ENCODE data around the gene FEN1. TPM values are rescaled to one million over a fixed set of nuclear protein-coding genes. Genes with fewer than 3 reads are reported as not detected.

FEN1 gene
- total and polyA plus RNA-seq, 2 donors (not counting 1 experiment from before 2014, with no cell fraction given), result 3.4 to 9.8 TPM

GRCh38 chr11:61744609-61745156 lies 48.0 kb upstream of the FEN1 start:
- H3K27ac Mint-ChIP-seq, result no peak overlapping the region
- H3K79me2 ChIP-seq (ENCODE audit: control insufficient read depth, insufficient read depth, low read length), result no peaks in the 10 kb centered on the region
- no peak overlapping the region for H3K27ac ChIP-seq (ENCODE audit: low read length in 2 of 2)
- H3K4me1 Mint-ChIP-seq, result no peaks in the 10 kb centered on the region
- H3K36me3 ChIP-seq (replicated peaks in 1 of 2; ENCODE audit: control extremely low read depth in 1 of 2, control insufficient read depth in 1 of 2, extremely low read depth in 1 of 2, insufficient read depth in 2 of 2, low read length in 1 of 2), result no peaks in the 10 kb centered on the region
- peaks cover 5% of the 10 kb centered on the region for H3K27me3 Mint-ChIP-seq
- peaks cover 0 to 12% (median 0%) of the 10 kb centered on the region in 4 experiments for H3K27me3 ChIP-seq (replicated peaks in 1 of 4; ENCODE audit: control extremely low read depth in 1 of 4, control insufficient read depth in 3 of 4, insufficient read depth in 4 of 4, low read length in 3 of 4)
- H3K9me3 Mint-ChIP-seq (ENCODE audit: insufficient read depth), result no peaks in the 10 kb centered on the region
- no peak for ATAC-seq (ENCODE audit: low read depth)
- H3K9me3 ChIP-seq (ENCODE audit: control extremely low read depth in 1 of 3, control insufficient read depth in 2 of 3, insufficient read depth in 1 of 3, low read length in 2 of 3), result peaks cover 0 to 2% (median 0%) of the 10 kb centered on the region in 3 donors
- no peak overlapping the region for H3K4me3 ChIP-seq (ENCODE audit: control extremely low read depth in 1 of 5, extremely low read depth in 1 of 5, insufficient read depth in 1 of 5, low read depth in 2 of 5, low read length in 4 of 5)
- ChIA-PET CTCF (interaction anchor here (2.7 kb wide), 1 partner anchor 11 kb away, joined by 9 read pairs; no protein-coding TSS in a partner anchor), POLR2A (no interaction called here)
- H2AFZ ChIP-seq (ENCODE audit: insufficient read depth, low read depth, low read length, poor library complexity, severe bottlenecking), result no peak overlapping the region
- H3K4me1 ChIP-seq (ENCODE audit: control insufficient read depth in 2 of 2, insufficient read depth in 2 of 2, low read length in 2 of 2), result no peaks in the 10 kb centered on the region
- intact Hi-C loops (cut with micrococcal nuclease), result loop anchor here (5.0 kb wide), 1 partner anchor 568 kb away; no protein-coding TSS in a partner anchor
- H3K4me3 Mint-ChIP-seq, result no peak overlapping the region
- no peak overlapping the region for H3K4me2 ChIP-seq (replicated peaks; ENCODE audit: low read depth, low read length, poor library complexity, severe bottlenecking)
- no peaks in the 10 kb centered on the region for H4K20me1 ChIP-seq (ENCODE audit: control insufficient read depth, insufficient read depth, low read length, poor library complexity, severe bottlenecking)
- H3K9ac ChIP-seq (ENCODE audit: low read length), result no peak overlapping the region
- WGBS (ENCODE audit: insufficient coverage), result 93% methylated on average over 10 of the region's 10 CpGs
- TF ChIP-seq EZH2 (IDR thresholded peaks at IDR 0.05; ENCODE audit: borderline replicate concordance, insufficient read depth, low read depth, low read length, poor library complexity, severe bottlenecking) (no peak), CTCF (IDR thresholded peaks at IDR 0.05) (no peak)
- DNase-seq, result no peak

GRCh38 chr11:61745781-61746441 lies 46.8 kb upstream of the FEN1 start:
- ATAC-seq (ENCODE audit: low read depth) (no peak), DNase-seq (no peak)
- no peaks in the 10 kb centered on the region for H3K36me3 ChIP-seq (replicated peaks in 1 of 2; ENCODE audit: control extremely low read depth in 1 of 2, control insufficient read depth in 1 of 2, extremely low read depth in 1 of 2, insufficient read depth in 2 of 2, low read length in 1 of 2)
- H2AFZ ChIP-seq (ENCODE audit: insufficient read depth, low read depth, low read length, poor library complexity, severe bottlenecking), result no peak overlapping the region
- H3K4me1 ChIP-seq (ENCODE audit: control insufficient read depth in 2 of 2, insufficient read depth in 2 of 2, low read length in 2 of 2), result no peaks in the 10 kb centered on the region
- peaks cover 0 to 23% (median 4%) of the 10 kb centered on the region in 4 experiments for H3K27me3 ChIP-seq (replicated peaks in 1 of 4; ENCODE audit: control extremely low read depth in 1 of 4, control insufficient read depth in 3 of 4, insufficient read depth in 4 of 4, low read length in 3 of 4)
- CTCF ChIA-PET, result interaction anchor here (0.6 to 6.6 kb wide), 3 partner anchors 13 to 362 kb away, joined by 7 to 69 read pairs (median 9); no protein-coding TSS in a partner anchor
- Mint-ChIP-seq H3K27me3 (peaks cover 9% of the 10 kb centered on the region), H3K4me1 (no peaks in the 10 kb centered on the region), H3K4me3 (no peak overlapping the region), H3K9me3 (ENCODE audit: insufficient read depth) (no peaks in the 10 kb centered on the region), H3K27ac (no peak overlapping the region)
- no peak overlapping the region for H3K4me3 ChIP-seq (ENCODE audit: control extremely low read depth in 1 of 5, extremely low read depth in 1 of 5, insufficient read depth in 1 of 5, low read depth in 2 of 5, low read length in 4 of 5)
- no peak overlapping the region for H3K4me2 ChIP-seq (replicated peaks; ENCODE audit: low read depth, low read length, poor library complexity, severe bottlenecking)
- H3K79me2 ChIP-seq (ENCODE audit: control insufficient read depth, insufficient read depth, low read length), result no peaks in the 10 kb centered on the region
- POLR2A ChIA-PET, result no interaction called here
- TF ChIP-seq EZH2 (IDR thresholded peaks at IDR 0.05; ENCODE audit: borderline replicate concordance, insufficient read depth, low read depth, low read length, poor library complexity, severe bottlenecking), result no peak
- no peak for TF ChIP-seq CTCF (IDR thresholded peaks at IDR 0.05)
- intact Hi-C loops (cut with micrococcal nuclease), result loop anchor here (5.0 kb wide), 1 partner anchor 566 kb away; no protein-coding TSS in a partner anchor
- 87% methylated on average over 15 of the region's 15 CpGs for WGBS (ENCODE audit: insufficient coverage)
- peaks cover 0 to 2% (median 0%) of the 10 kb centered on the region in 3 donors for H3K9me3 ChIP-seq (ENCODE audit: control extremely low read depth in 1 of 3, control insufficient read depth in 2 of 3, insufficient read depth in 1 of 3, low read length in 2 of 3)
- no peak overlapping the region for H3K27ac ChIP-seq (ENCODE audit: low read length in 2 of 2)
- H4K20me1 ChIP-seq (ENCODE audit: control insufficient read depth, insufficient read depth, low read length, poor library complexity, severe bottlenecking), result no peaks in the 10 kb centered on the region
- no peak overlapping the region for H3K9ac ChIP-seq (ENCODE audit: low read length)

Data from B cell (primary cell).